Skeletal muscle satellite cell (primary cell): ENCODE data around the gene SLC5A3.

ENCODE experiments used
- H3K27me3 ChIP-seq: 2 replicates; pipeline ENCODE4 v1.7.0; 2013; ENCODE audit warnings: low read length; ENCODE audit not compliant: control insufficient read depth, insufficient read depth
- H3K36me3 ChIP-seq: 2 replicates; pipeline ENCODE4 v1.7.0; 2013; ENCODE audit warnings: mild to moderate bottlenecking, control low read depth, low read length; ENCODE audit not compliant: insufficient read depth
- H3K4me1 ChIP-seq: 2 replicates; pipeline ENCODE4 v1.7.0; 2013; ENCODE audit warnings: low read length; ENCODE audit not compliant: control insufficient read depth, insufficient read depth
- H3K4me2 ChIP-seq: 2 replicates; pipeline ENCODE4 v1.7.0; 2013; ENCODE audit warnings: mild to moderate bottlenecking, low read length
- H3K4me3 ChIP-seq: 2 replicates; pipeline ENCODE4 v1.7.0; 2013; ENCODE audit warnings: low read length
- H3K9ac ChIP-seq: 2 replicates; pipeline ENCODE4 v1.7.0; 2013; ENCODE audit warnings: mild to moderate bottlenecking, low read depth, low read length, moderate library complexity
- H3K9me3 ChIP-seq: replicated peaks from 2 replicates; pipeline ENCODE4 v1.7.0; 2013; ENCODE audit warnings: mild to moderate bottlenecking, control low read depth, low read length

SLC5A3 gene

DNA sequence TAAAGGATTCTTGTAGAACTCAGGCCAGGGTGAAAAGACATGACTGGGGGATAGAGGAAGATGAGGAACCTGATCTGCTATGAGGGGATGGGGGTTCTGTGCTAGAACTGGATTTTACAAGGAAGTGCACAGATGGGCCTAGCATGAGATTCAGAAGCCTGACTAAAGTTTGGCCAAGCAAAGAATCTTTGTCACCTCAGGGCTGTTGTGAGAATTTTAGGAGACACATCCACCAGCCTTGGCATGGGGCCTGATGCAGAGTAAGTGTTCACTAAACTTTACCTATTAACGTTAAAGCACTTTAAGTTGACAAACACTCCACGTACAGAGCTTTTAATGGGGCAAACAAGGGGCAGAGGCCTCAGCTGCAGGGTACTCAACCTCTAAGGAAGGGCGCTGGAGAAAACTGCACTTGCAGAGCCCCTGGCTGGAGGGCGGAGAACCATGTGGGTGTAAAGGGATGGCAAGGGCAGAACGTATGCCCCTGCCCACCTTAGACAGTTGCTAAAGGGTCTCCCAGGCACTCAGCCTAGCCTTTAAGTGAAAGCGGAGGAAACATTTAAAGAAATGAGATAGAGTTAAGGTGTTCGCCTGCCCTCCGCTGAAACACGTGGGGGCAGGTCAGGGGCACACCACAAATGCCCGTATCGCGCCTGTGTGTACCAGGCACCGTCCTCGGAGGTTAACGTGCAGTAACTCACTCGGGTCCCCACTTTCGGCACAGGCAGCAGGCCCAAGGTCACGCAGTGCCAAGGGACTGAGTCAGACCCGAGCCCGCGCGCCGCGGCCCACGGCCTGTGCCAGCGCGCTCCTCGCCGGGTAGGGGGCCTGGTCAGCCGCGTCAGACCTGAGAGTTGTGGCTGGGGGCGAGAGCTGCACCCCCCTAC, 990 bp upstream of the SLC5A3 start:
- peaks cover 28% of the 10 kb centered on the region for H3K4me1 ChIP-seq
- peak overlapping the region; percentile 76 for H3K4me3 ChIP-seq
- peak overlapping the region; percentile 74 for H3K9ac ChIP-seq
- no peaks in the 10 kb centered on the region for H3K9me3 ChIP-seq
- peak overlapping the region; percentile 92 for H3K4me2 ChIP-seq
- H3K27me3 ChIP-seq, result peaks cover 3% of the 10 kb centered on the region
- H3K36me3 ChIP-seq, result peaks cover 7% of the 10 kb centered on the region

- Histone ChIP-seq H3K4me1 (peaks cover 35% of the 10 kb centered on the region), H3K36me3 (peaks cover 11% of the 10 kb centered on the region), H3K27me3 (peaks cover 3% of the 10 kb centered on the region), H3K4me3 (peak overlapping the region; percentile 92), H3K9ac (peak overlapping the region; percentile 93), H3K4me2 (peak overlapping the region; percentile 93), H3K9me3 (no peaks in the 10 kb centered on the region)
Observed at GRCh38 chr21:34073749-34074282, 438 bp downstream of the SLC5A3 start.

GRCh38 chr21:34074283-34075090, 1.1 kb downstream of the SLC5A3 start:
- H3K27me3 ChIP-seq, result peaks cover 2% of the 10 kb centered on the region

GRCh38 chr21:34075091-34075425, 1.7 kb downstream of the SLC5A3 start:
- no peaks in the 10 kb centered on the region for H3K9me3 ChIP-seq
- peak overlapping the region; percentile 93 for H3K9ac ChIP-seq
- H3K4me1 ChIP-seq, result peaks cover 40% of the 10 kb centered on the region
- H3K4me2 ChIP-seq, result peak overlapping the region; percentile 93
- no peaks in the 10 kb centered on the region for H3K27me3 ChIP-seq
- peaks cover 12% of the 10 kb centered on the region for H3K36me3 ChIP-seq
- H3K4me3 ChIP-seq, result peak overlapping the region; percentile 92

More at GRCh38 chr21:34074283-34075090, 1.1 kb downstream of the SLC5A3 start:
- H3K4me3 ChIP-seq, result peak overlapping the region; percentile 92
- H3K4me2 ChIP-seq, result peak overlapping the region; percentile 93
- H3K9ac ChIP-seq, result peak overlapping the region; percentile 93
- H3K9me3 ChIP-seq, result no peaks in the 10 kb centered on the region
- peaks cover 12% of the 10 kb centered on the region for H3K36me3 ChIP-seq
- H3K4me1 ChIP-seq, result peaks cover 35% of the 10 kb centered on the region

GRCh38 chr21:34075760-34076660, 2.6 kb downstream of the SLC5A3 start:
- H3K4me1 ChIP-seq, result peaks cover 48% of the 10 kb centered on the region
- H3K9ac ChIP-seq, result no peak overlapping the region
- peak overlapping the region; percentile 92 for H3K4me3 ChIP-seq
- no peaks in the 10 kb centered on the region for H3K9me3 ChIP-seq
- no peaks in the 10 kb centered on the region for H3K27me3 ChIP-seq
- H3K4me2 ChIP-seq, result peak overlapping the region; percentile 93
- peaks cover 19% of the 10 kb centered on the region for H3K36me3 ChIP-seq

GRCh38 chr21:34076835-34077234, 3.5 kb downstream of the SLC5A3 start:
- Histone ChIP-seq H3K4me2 (peak overlapping the region; percentile 93), H3K36me3 (peaks cover 19% of the 10 kb centered on the region), H3K9ac (no peak overlapping the region), H3K4me3 (no peak overlapping the region), H3K27me3 (no peaks in the 10 kb centered on the region), H3K9me3 (no peaks in the 10 kb centered on the region), H3K4me1 (peaks cover 48% of the 10 kb centered on the region)

DNA sequence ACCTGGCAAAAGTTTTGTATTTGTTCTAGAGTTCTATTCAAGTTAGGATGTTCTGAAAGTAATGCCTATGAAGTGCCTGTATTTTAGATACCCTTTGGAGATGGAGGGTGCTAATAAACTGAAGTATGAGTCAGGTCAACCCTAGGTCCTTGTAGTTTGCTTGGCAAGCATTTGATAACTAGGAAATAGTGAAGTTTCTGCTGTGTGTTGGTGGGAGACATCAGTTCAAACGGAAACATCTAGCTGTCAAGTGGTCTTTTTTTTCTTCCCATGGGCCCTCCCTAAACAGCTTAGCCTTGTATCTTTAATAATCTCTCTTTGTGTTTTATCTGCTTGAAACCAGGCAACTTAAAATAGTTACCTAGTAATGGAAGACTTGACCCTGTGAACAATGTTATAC, 4.5 kb downstream of the SLC5A3 start:
- no peak overlapping the region for H3K4me3 ChIP-seq
- peaks cover 28% of the 10 kb centered on the region for H3K36me3 ChIP-seq
- H3K9ac ChIP-seq, result no peak overlapping the region
- H3K27me3 ChIP-seq, result no peaks in the 10 kb centered on the region
- H3K9me3 ChIP-seq, result no peaks in the 10 kb centered on the region
- peaks cover 42% of the 10 kb centered on the region for H3K4me1 ChIP-seq
- no peak overlapping the region for H3K4me2 ChIP-seq

- Histone ChIP-seq H3K36me3 (peaks cover 38% of the 10 kb centered on the region), H3K27me3 (no peaks in the 10 kb centered on the region), H3K4me3 (no peak overlapping the region), H3K9me3 (no peaks in the 10 kb centered on the region), H3K4me2 (no peak overlapping the region), H3K4me1 (peaks cover 42% of the 10 kb centered on the region), H3K9ac (no peak overlapping the region)
Observed at GRCh38 chr21:34078915-34079314, 5.5 kb downstream of the SLC5A3 start.

GRCh38 chr21:34080710-34081109, 7.3 kb downstream of the SLC5A3 start:
- H3K36me3 ChIP-seq, result peaks cover 43% of the 10 kb centered on the region
- H3K4me2 ChIP-seq, result no peak overlapping the region
- peaks cover 34% of the 10 kb centered on the region for H3K4me1 ChIP-seq
- no peaks in the 10 kb centered on the region for H3K9me3 ChIP-seq
- H3K9ac ChIP-seq, result no peak overlapping the region
- H3K27me3 ChIP-seq, result no peaks in the 10 kb centered on the region
- no peak overlapping the region for H3K4me3 ChIP-seq

DNA sequence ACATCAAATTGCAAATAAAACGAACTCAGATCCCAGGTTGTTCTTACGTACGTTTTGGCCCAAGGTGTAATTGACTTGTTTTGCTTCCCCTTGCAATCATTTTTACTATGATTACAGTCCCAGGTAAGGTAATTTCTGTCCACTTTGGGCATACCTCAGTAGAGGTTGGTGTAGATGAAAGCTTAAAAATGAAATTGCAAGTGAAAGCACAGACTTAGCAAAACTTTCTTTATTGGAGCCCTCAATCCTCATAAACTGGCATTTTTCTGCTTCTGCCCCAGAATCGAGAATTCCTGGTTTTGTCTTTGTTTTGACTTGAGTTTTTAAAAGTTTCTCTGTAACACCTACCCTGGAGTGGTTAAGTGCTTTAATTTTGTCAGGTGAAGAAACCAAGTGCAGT, 9.4 kb downstream of the SLC5A3 start:
- Histone ChIP-seq H3K4me2 (no peak overlapping the region), H3K9ac (no peak overlapping the region), H3K36me3 (peaks cover 47% of the 10 kb centered on the region), H3K27me3 (no peaks in the 10 kb centered on the region), H3K4me1 (peaks cover 19% of the 10 kb centered on the region), H3K4me3 (no peak overlapping the region), H3K9me3 (no peaks in the 10 kb centered on the region)

- Histone ChIP-seq H3K27me3 (no peaks in the 10 kb centered on the region), H3K9me3 (no peaks in the 10 kb centered on the region), H3K9ac (no peak overlapping the region), H3K4me3 (no peak overlapping the region), H3K36me3 (peaks cover 50% of the 10 kb centered on the region), H3K4me2 (no peak overlapping the region), H3K4me1 (peaks cover 16% of the 10 kb centered on the region)
Observed at GRCh38 chr21:34083357-34083756, 10.0 kb downstream of the SLC5A3 start.
